ENCODE results near the gene APOBEC4.

- TF ChIP-seq CTCF (IDR thresholded peaks at IDR 0.05; ENCODE audit: insufficient read depth, low read length) (no peak), POLR2AphosphoS5 (IDR thresholded peaks at IDR 0.05; ENCODE audit: low read depth) (no peak), GABPA (IDR thresholded peaks at IDR 0.05; ENCODE audit: low read depth) (no peak), REST (IDR thresholded peaks at IDR 0.05; ENCODE audit: insufficient replicate concordance, low read depth) (no peak)
Observed at GRCh38 chr1:183642166-183642565, 10.9 kb downstream of the APOBEC4 start.
